Limb (tissue), 2 donors: ENCODE results near the gene MN1.
A peak's percentile ranks its signal among the peaks of the same experiment; 100 is the strongest.

Experiments used
- DNase-seq, 2 donors: peaks; one replicate each; pipeline ENCODE4 v3.0.0-alpha.2; 2016; ENCODE audit errors: extremely low spot score in 2 of 2

The MN1 gene

GRCh38 chr22:27801616-27802345 lies at the start of gene MN1:
Gene MN1 (minus strand): TSS chr22:27801756. CDS start chr22:27800543, 1,213 bp downstream.
- DNase-seq = peak; percentile 84 to 91

DNA sequence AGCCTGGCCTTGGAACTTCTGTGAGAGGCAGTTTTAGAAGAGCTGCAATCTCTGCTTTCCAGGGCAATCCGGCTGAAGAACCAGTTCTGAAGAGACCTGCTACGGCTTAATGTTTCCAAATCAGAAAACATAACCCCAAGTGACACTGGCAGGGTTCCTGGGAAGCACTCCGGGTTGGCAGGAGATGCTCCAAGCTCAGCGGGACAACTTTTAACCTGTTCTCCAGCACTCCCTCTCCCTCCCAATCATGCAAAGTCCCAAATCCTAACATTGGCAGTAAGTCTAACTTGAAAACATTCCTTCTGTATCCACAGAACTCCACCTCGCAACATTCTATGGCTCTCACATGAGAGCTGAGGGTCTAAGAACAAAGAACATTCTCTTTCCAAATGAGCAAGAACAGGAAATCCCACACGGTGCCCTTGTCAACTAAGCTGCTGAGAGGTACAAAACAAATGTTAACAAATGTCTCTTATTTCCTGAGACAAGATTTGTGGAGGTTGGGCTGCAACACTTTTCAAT lies 48.5 kb upstream of the MN1 start:
- DNase-seq = peak in 1 of 2 donors; percentile 34

- DNase-seq = no peak
Observed at GRCh38 chr22:27848005-27848404, 46.4 kb upstream of the MN1 start.

DNA sequence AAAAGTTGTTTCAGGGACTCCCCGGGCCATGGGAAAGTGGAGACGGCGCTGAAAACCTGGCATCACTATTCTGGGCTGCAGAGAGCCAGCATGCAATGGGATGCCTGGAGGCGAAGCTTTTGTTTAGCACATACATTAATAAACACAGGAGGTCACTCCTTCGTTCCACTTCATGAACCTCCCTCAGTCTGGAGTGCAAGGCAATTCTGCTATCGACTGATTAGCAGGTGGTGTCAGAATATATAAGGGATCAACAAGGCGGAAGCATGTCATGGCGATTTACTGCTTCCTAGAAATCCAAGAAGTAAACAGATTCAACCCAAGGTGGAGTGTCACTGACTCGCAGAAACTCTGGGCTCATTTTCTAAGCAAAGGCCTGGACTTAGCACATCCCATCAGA lies 45.4 kb upstream of the MN1 start:
- DNase-seq = no peak

DNA sequence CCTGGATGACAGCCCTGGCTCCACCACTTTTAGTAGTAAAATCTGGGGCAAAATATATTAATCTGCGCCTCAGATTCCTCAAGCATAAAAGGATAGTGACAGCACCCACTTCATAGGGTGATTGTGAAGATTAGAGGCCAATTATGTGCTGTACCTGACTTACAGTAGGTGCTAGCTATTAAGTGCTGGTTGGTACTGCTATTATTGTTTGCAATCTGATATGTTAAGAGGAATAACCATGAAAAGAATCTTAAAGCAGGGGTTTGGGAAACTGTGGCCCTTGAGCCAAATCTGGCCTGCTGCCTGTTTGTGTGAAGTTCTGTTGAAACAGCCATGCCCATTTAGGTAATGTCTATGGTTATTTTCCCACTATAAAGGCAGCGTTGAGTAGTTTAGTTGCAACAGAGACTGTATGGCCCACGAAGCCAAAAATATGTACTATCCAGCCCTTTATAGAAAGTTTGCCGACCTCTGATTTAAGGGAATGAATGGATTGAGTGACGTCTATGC lies 44.7 kb upstream of the MN1 start:
- DNase-seq = no peak

GRCh38 chr22:27845644-27846043 lies 44.1 kb upstream of the MN1 start:
- DNase-seq = no peak

- DNase-seq = peak; percentile 61 to 77
Observed at GRCh38 chr22:27844656-27845591, 43.4 kb upstream of the MN1 start.

DNA sequence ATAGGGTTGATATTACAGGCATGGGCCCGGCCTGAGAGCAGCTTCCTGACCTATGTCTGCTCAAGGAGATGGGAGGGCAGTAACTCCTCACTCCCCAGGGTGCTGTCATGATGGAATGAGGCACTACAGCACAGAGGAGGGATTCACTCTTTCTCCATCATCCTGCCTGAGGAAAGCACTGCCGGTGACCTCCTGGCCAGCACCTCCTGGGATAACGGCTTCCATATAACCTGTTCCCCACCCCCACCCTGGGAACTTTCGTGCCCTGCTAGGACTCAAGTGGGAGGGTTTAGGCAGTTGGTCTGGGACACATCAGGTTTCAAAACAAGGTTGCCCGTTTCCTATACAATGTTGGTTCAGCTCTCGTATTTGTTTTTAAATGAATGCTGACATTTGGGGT lies 42.7 kb upstream of the MN1 start:
- no peak for DNase-seq

GRCh38 chr22:27843441-27843840 lies 41.9 kb upstream of the MN1 start:
- no peak for DNase-seq

- peak in 1 of 2 donors; percentile 84 for DNase-seq
Observed at GRCh38 chr22:27842669-27843431, 41.3 kb upstream of the MN1 start.

DNA sequence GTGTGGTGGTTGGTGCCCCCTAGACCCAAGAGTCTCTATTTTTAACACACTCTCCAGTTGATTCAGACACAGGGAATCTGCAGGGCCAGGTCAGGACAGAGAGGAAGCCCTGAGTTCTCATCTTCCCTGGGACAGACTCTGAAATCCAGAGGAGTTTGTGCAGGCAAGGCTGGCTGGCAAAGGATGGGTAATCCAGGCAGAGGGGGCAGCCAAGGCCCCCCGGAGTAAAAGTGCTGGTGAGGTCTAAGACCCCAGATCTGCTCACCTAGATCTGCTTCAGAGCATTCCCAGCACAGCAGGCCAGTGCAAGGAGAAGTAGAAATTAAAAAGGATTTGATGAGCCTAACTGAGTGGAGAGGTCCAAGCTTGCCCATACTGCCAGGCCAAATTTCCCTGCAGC lies 40.6 kb upstream of the MN1 start:
- no peak for DNase-seq

DNA sequence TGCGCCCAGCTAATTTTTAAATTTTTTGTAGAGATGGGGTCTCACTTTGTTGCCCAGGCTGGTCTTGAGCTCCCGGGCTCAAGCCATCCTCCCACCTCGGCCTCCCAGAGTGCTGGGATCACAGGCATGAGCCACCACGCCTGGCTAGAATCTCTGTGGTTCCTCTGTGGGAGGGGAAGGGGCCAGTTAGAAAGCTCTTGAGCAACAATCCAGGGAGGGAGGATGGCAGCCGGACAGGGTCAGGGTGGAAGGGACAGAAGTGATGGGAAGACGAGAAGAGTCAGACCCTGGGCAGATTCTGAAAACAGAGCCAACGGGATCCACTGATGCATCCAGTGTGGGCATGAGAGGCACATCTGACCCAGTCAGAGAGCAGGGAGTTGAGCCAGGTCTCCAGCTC lies 38.9 kb upstream of the MN1 start:
- DNase-seq = no peak

GRCh38 chr22:27839057-27839660 lies 37.6 kb upstream of the MN1 start:
- no peak for DNase-seq

DNA sequence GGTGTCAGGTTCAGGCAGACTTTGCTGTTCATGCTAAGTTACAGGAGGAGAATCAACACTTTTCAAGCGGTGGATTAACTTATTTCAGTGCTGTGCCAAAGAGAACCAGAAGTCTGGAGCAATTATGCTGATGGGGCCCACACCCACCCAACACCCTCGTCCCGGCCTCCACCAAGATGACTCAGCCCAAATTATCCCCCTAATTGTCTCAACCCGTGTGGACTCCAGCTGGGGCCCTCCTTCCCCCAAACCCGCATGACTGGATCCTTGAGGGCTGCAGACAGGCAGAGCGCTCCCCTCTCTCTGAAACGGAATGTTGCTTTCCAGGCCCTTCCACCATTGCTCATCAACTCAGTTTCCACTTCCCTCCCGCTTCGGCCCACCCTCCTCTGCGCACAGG lies 34.6 kb upstream of the MN1 start:
- no peak for DNase-seq

DNA sequence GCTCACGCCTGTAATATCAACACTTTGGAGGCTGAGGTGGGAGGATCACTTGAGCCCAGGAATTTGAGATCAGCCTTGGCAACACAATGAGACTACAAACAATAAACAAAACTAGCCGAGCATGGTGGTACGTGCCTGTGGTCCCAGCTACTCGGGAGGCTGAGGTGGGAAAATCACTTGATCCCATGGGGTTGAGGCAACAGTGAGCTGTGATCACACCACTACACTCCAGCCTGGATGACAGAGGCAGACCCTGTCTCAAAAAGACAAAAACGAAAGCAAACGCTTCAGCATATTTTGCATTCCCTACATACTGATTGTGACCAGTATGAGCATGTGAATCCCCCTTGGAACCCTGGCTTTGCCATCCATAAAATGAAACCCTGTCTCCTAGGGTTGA lies 33.9 kb upstream of the MN1 start:
- no peak for DNase-seq

DNA sequence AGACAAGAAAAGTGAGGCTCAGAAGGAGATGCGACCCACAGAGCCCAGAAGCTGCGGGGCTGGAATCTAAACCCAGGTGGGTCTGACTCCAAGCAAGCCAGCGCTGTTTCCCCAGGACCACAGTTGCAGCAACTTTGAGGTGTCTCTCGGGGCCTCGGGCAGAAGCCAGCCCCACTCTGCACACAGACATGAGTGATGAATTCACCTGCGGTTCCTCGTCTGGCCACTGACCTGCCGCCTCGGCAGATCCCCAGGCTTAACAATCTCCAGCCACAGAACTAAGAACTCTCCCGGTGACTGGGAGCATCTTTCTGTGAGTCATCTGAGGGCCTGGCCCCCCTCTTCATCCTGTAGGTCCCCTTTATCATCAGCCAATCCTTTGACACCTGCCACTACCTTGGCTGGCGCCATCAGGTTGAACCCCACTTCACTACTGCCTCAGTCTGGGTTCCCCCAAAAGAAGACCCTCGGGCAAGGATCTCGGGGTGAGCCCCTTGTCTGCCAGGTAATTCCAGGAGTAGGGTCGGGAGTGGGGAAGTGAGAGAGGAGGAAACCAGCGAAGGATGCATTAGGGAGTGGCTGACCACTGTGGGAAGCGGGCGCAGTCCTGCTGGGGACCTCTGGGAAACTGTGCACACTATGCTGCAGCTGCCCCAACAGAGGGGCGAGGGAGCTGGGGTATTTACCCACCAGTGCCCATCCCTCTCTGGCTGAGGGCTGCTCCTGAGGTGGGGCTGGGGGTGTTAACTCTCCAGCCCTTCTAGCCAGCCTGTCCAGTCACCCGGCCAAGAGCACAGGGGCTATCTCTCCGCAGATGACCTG lies 33.0 kb upstream of the MN1 start:
- no peak for DNase-seq

GRCh38 chr22:27833803-27834202 lies 32.2 kb upstream of the MN1 start:
- DNase-seq = no peak

- DNase-seq = no peak
Observed at GRCh38 chr22:27832606-27833005, 31.1 kb upstream of the MN1 start.

GRCh38 chr22:27829620-27830019 lies 28.1 kb upstream of the MN1 start:
- no peak for DNase-seq
